HFFc6 (cell line): ENCODE measurements around the gene NIPBL. TPM values are rescaled to one million over a fixed set of nuclear protein-coding genes. Genes with fewer than 3 reads are reported as not detected.
A peak's percentile ranks its signal among the peaks of the same experiment; 100 is the strongest.

Experiments used
- DNase-seq: peaks from one replicate; pipeline ENCODE4 v3.0.0-alpha.2; 2018
- H3K27ac Mint-ChIP-seq: 2 replicates; pipeline ENCODE4 v1.8.0; 2020; ENCODE audit warnings: mild to moderate bottlenecking, mixed read lengths
- H3K27me3 Mint-ChIP-seq: 2 replicates; pipeline ENCODE4 v1.8.0; 2021; ENCODE audit warnings: mild to moderate bottlenecking, moderate library complexity, mixed read lengths; ENCODE audit not compliant: insufficient read depth
- H3K36me3 Mint-ChIP-seq: 2 replicates; pipeline ENCODE4 v1.8.0; 2021; ENCODE audit warnings: low read depth, mixed read lengths
- H3K4me1 Mint-ChIP-seq: 2 replicates; pipeline ENCODE4 v1.8.0; 2020; ENCODE audit warnings: low read depth, mixed read lengths
- H3K4me3 Mint-ChIP-seq: 2 replicates; pipeline ENCODE4 v1.8.0; 2020; ENCODE audit warnings: mild to moderate bottlenecking, moderate library complexity, mixed read lengths
- H3K9me3 Mint-ChIP-seq: 2 replicates; pipeline ENCODE4 v1.8.0; 2020; ENCODE audit warnings: mild to moderate bottlenecking, mixed read lengths
- total RNA-seq, 6 experiments: library from RNA; stranded (reverse); fragmentation: NEBNext Ultra II Directional; extraction: Animal tissue kit (Norgen Biotek cat#: 25700); gene quantifications; 2 replicates in 1 of 6; 3 replicates in 5 of 6; pipeline ENCODE4 v1.2.3, GENCODE V29; 2021
- TF ChIP-seq, protein P1 (sequence below): fragments of 200-600 bp; sonication (generic); IDR thresholded peaks from 2 replicates; pipeline ENCODE4 v1.5.0; 2021; ENCODE audit warnings: antibody characterized with exemption, mild to moderate bottlenecking

The NIPBL gene
- total RNA-seq, 6 experiments from 2014 or later = 31.6 to 35.7 (median 32.6) TPM

GRCh38 chr5:36985387-36985786, 108.8 kb downstream of the NIPBL start:
- Mint-ChIP-seq H3K27me3 (no peaks in the 10 kb centered on the region; the same call in 1 of the 2 replicates), H3K27ac (peak overlapping the region; percentile 52; the same call in 1 of the 2 replicates), H3K9me3 (no peaks in the 10 kb centered on the region), H3K4me1 (peaks cover 43% of the 10 kb centered on the region), H3K4me3 (0 out of 2 replicates have a peak overlapping the region, but pooled peaks have one; percentile 1), H3K36me3 (peaks cover 15% of the 10 kb centered on the region)
- no peak for DNase-seq
- TF ChIP-seq, protein P1, sequence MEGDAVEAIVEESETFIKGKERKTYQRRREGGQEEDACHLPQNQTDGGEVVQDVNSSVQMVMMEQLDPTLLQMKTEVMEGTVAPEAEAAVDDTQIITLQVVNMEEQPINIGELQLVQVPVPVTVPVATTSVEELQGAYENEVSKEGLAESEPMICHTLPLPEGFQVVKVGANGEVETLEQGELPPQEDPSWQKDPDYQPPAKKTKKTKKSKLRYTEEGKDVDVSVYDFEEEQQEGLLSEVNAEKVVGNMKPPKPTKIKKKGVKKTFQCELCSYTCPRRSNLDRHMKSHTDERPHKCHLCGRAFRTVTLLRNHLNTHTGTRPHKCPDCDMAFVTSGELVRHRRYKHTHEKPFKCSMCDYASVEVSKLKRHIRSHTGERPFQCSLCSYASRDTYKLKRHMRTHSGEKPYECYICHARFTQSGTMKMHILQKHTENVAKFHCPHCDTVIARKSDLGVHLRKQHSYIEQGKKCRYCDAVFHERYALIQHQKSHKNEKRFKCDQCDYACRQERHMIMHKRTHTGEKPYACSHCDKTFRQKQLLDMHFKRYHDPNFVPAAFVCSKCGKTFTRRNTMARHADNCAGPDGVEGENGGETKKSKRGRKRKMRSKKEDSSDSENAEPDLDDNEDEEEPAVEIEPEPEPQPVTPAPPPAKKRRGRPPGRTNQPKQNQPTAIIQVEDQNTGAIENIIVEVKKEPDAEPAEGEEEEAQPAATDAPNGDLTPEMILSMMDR = no peak

DNA sequence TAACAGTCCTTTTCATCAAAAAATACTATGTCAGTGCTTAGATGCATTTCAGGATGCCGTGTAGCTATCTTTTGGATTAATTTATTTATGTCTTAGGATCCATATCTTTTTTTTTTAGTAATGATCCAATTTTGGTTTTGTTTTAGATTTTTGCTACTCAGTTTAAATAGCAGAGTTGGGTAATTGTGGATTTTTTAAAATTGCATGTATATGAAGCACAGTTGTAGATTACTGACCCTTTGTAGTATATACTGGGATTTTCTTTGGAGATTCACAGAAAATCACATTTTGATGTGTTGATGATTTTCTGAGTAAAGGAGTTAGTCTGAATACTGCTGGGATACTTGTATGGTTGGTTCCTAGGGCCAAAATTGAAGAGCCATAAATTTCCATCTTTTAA, 111.8 kb downstream of the NIPBL start:
- peaks cover 15% of the 10 kb centered on the region for H3K36me3 Mint-ChIP-seq
- DNase-seq = no peak
- H3K27ac Mint-ChIP-seq = no peak overlapping the region
- H3K4me3 Mint-ChIP-seq = no peak overlapping the region
- TF ChIP-seq, protein P1 = no peak
- no peaks in the 10 kb centered on the region for H3K9me3 Mint-ChIP-seq
- peaks cover 26% of the 10 kb centered on the region for H3K4me1 Mint-ChIP-seq
- H3K27me3 Mint-ChIP-seq = no peaks in the 10 kb centered on the region; the same call in 1 of the 2 replicates

DNA sequence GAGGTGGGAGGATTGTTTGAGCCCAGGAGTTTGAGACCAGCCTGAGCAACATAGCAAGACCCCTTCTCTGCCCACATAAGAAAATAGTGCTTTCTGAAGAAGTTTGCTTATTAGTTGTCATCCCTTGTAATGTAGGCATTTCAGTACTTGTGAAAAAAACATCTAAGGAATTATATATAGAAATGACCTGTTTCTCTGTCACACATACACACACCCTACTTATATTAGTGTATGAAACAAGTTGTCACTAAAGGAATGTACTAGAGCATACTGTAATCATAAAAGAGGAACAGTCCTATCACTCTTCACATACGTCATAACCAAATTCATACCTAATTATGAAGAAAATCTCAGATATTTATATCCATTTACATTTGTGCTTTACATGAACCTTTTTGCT, 122.0 kb downstream of the NIPBL start:
- no peaks in the 10 kb centered on the region for H3K4me1 Mint-ChIP-seq
- no peak for DNase-seq
- H3K27me3 Mint-ChIP-seq = peaks cover 2% of the 10 kb centered on the region
- H3K4me3 Mint-ChIP-seq = no peak overlapping the region
- no peaks in the 10 kb centered on the region for H3K9me3 Mint-ChIP-seq
- peaks cover 27% of the 10 kb centered on the region for H3K36me3 Mint-ChIP-seq
- no peak overlapping the region for H3K27ac Mint-ChIP-seq
- TF ChIP-seq, protein P1 = no peak

DNA sequence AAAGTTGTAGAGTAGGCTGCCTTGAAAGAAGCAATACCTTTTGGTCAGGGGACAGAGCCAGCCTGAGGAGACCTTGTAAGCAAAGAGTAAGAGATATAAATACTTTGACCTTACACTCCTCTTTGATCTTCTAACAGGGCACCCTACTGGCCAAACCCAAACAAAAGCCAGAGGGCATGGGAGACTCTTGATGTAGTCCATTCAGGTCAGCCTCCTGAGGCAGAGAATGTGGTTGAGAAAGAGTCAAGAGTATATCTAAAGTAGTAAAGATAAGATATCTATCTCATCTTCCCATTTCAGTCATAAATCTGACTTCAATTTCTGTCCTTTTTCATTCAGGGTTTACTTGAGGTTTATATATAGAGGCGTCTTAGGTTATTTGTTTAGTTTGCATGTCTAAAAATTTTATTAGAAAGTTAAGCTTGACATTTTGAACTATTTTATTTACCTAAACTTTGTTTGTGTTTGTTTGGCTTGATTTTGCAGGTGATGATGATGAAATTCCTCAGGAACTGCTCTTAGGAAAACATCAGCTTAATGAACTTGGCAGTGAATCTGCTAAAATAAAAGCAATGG, 125.7 kb downstream of the NIPBL start:
- H3K4me1 Mint-ChIP-seq = peaks cover 20% of the 10 kb centered on the region
- peaks cover 2% of the 10 kb centered on the region for H3K27me3 Mint-ChIP-seq
- H3K4me3 Mint-ChIP-seq = no peak overlapping the region
- peaks cover 18% of the 10 kb centered on the region for H3K36me3 Mint-ChIP-seq
- H3K27ac Mint-ChIP-seq = no peak overlapping the region
- DNase-seq = no peak
- H3K9me3 Mint-ChIP-seq = no peaks in the 10 kb centered on the region
- TF ChIP-seq, protein P1 = no peak

DNA sequence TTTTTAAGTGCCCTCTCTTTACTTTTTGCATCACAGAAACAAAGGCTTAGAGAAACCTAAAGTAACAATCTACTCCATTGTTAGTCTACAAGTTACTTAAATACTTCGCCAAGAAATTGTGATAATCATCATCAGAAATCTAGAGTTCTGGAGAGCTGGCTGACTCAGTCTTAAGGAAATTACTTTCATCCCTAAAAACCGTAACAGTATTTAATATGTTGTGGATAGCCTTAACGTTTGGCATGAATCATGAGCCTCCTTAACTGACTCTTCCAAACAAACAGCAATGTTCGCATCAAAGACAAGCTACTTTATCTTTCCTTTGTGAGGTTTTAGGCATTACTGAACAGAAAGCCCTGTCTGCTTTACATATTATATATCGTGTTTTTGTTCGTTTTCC, 128.7 kb downstream of the NIPBL start:
- H3K27me3 Mint-ChIP-seq = no peaks in the 10 kb centered on the region
- H3K4me3 Mint-ChIP-seq = peak overlapping the region; percentile 70
- DNase-seq = peak; percentile 74
- peaks cover 11% of the 10 kb centered on the region for H3K36me3 Mint-ChIP-seq
- H3K9me3 Mint-ChIP-seq = no peaks in the 10 kb centered on the region
- H3K27ac Mint-ChIP-seq = peak overlapping the region; percentile 77
- peaks cover 20% of the 10 kb centered on the region for H3K4me1 Mint-ChIP-seq
- TF ChIP-seq, protein P1 = no peak
